K562 (cell line): Measurements from ENCODE around the gene ADORA1. TPM values are rescaled to one million over a fixed set of nuclear protein-coding genes. Genes with fewer than 3 reads are reported as not detected.

Experiments
- ATAC-seq: fragments of 200-7000 bp; cut with Tn5 transposase; 3 replicates; pipeline ENCODE4 v1.9.1; 2020; ENCODE audit warnings: moderate library complexity
- BruUV-seq: library from RNA; stranded (reverse); fragments of 400-500 nt; replicated peaks from 2 replicates; lab custom pipeline; 2021; lab: Mats Ljungman, UMichigan
- CTCF ChIA-PET: fragments of 300-600 bp; formaldehyde crosslinking; extraction: SDS; loops from one replicate; lab custom pipeline; 2021; ENCODE audit warnings: low intra/inter-chr PET ratio; lab: Yijun Ruan, JAX
- POLR2A ChIA-PET: fragments of 300-600, 350-650 bp; sonication (Branson Sonifier 250); formaldehyde crosslinking; extraction: SDS; loops from one replicate; lab custom pipeline; 2021; ENCODE audit warnings: antibody characterized with exemption, inconsistent platforms; lab: Yijun Ruan, JAX
- DNase-seq, 4 experiments: peaks; one replicate each; pipeline versions ENCODE4 v3.0.0 to v3.0.0-alpha.2; 2011 to 2018; ENCODE audit warnings: low spot score in 3 of 4, mixed read lengths in 3 of 4; ENCODE audit errors: extremely low read depth in 1 of 4
- FAIRE-seq: peaks from 2 replicates; lab custom pipeline; 2011; peaks lifted over from hg19 to GRCh38; lab: Jason Lieb, UNC
- H2AFZ ChIP-seq: 2 replicates; pipeline ENCODE4 v1.6.0; 2011; ENCODE audit warnings: low read depth, low read length, control low read depth, inconsistent platforms
- H3K27ac ChIP-seq: fragments of 200-600 bp; 3 replicates; pipeline ENCODE4 v1.8.0; 2011; ENCODE audit warnings: low read depth, mild to moderate bottlenecking, control low read depth, inconsistent platforms, low read length, moderate library complexity, mixed read lengths; ENCODE audit errors: extremely low read depth
- H3K27me3 ChIP-seq, 2 experiments: fragments of 300-600 bp in 1 of 2; 2 replicates in 1 of 2; 3 replicates in 1 of 2; pipeline versions ENCODE4 v1.6.0 to v1.8.0; 2011; ENCODE audit warnings: inconsistent platforms in 2 of 2, low read length in 2 of 2, mild to moderate bottlenecking in 1 of 2, mixed read lengths in 1 of 2, moderate library complexity in 1 of 2; ENCODE audit not compliant: control insufficient read depth in 2 of 2, insufficient read depth in 2 of 2
- H3K36me3 ChIP-seq: fragments of 300-600 bp; 3 replicates; pipeline ENCODE4 v1.8.0; 2011; ENCODE audit warnings: mild to moderate bottlenecking, low read length, inconsistent platforms; ENCODE audit not compliant: control insufficient read depth, insufficient read depth
- H3K4me1 ChIP-seq, 2 experiments: fragments of 200-600 bp in 1 of 2; replicated peaks in 1 of 2; 2 replicates in 1 of 2; 3 replicates in 1 of 2; pipeline versions ENCODE4 v1.5.1 to v1.8.0; 2011; ENCODE audit warnings: inconsistent platforms in 2 of 2, low read length in 2 of 2, mild to moderate bottlenecking in 1 of 2, mixed read lengths in 1 of 2, moderate library complexity in 1 of 2; ENCODE audit not compliant: control insufficient read depth in 2 of 2, insufficient read depth in 2 of 2
- H3K4me2 ChIP-seq: 2 replicates; pipeline ENCODE4 v1.6.1; 2011; ENCODE audit warnings: low read length, control low read depth, inconsistent platforms, mixed read lengths; ENCODE audit not compliant: insufficient read depth
- H3K4me3 ChIP-seq: fragments of 200-600 bp; sonication (generic), shearing (Covaris generic); 2 replicates; pipeline ENCODE4 v1.5.1; 2016; ENCODE audit warnings: control low read depth, inconsistent platforms
- H3K79me2 ChIP-seq: fragments of 200-600 bp; 3 replicates; pipeline ENCODE4 v1.8.0; 2011; ENCODE audit warnings: low read length, inconsistent platforms; ENCODE audit not compliant: control insufficient read depth, insufficient read depth
- H3K9ac ChIP-seq, 2 experiments: 2 replicates each; pipeline versions ENCODE4 v1.6.0 to v1.6.1; 2011; ENCODE audit warnings: low read depth in 2 of 2, low read length in 2 of 2, control low read depth in 1 of 2, inconsistent platforms in 1 of 2, mild to moderate bottlenecking in 1 of 2, mixed read lengths in 1 of 2; ENCODE audit not compliant: insufficient read depth in 1 of 2
- H3K9me1 ChIP-seq: one replicate; pipeline ENCODE4 v1.6.0; 2011; ENCODE audit warnings: inconsistent platforms, mild to moderate bottlenecking, low read length, moderate library complexity; ENCODE audit not compliant: control insufficient read depth, insufficient read depth
- H3K9me3 ChIP-seq: replicated peaks from 2 replicates; pipeline ENCODE4 v1.5.1; 2011; ENCODE audit warnings: low read depth, low read length, inconsistent platforms; ENCODE audit not compliant: control insufficient read depth, insufficient read depth
- H4K20me1 ChIP-seq: replicated peaks from 2 replicates; pipeline ENCODE4 v1.6.1; 2011; ENCODE audit warnings: low read length, inconsistent platforms, mixed read lengths; ENCODE audit not compliant: control insufficient read depth, insufficient read depth
- CHD2 ChIP-seq: IDR thresholded peaks from 2 replicates; pipeline ENCODE4 v1.6.1; 2011; ENCODE audit warnings: low read depth, low read length
- ETV5 ChIP-seq: sonication (generic); formaldehyde crosslinking; IDR thresholded peaks from 2 replicates; pipeline ENCODE4 v1.4.0; 2020; ENCODE audit warnings: low read depth, mild to moderate bottlenecking, missing genetic modification reagents
- NFE2 ChIP-seq: IDR thresholded peaks from 2 replicates; pipeline ENCODE4 v1.6.1; 2014; ENCODE audit warnings: antibody characterized with exemption, low read depth
- RBM34 ChIP-seq: fragments of 200-400 bp; formaldehyde crosslinking; IDR thresholded peaks from 2 replicates; pipeline ENCODE4 v1.6.1; 2018; ENCODE audit warnings: low read length, borderline replicate concordance; ENCODE audit not compliant: insufficient read depth
- RHOXF2B ChIP-seq: fragments of 250-450 bp; sonication (Bioruptor Pico); conservative IDR thresholded peaks from 2 replicates; pipeline ENCODE4 v1.5.1; 2021
- SMARCA5 ChIP-seq: fragments of 450-650 bp; IDR thresholded peaks from 2 replicates; pipeline ENCODE4 v1.6.1; 2016
- SNAPC5 ChIP-seq: fragments of 250-450 bp; sonication (Bioruptor Pico); IDR thresholded peaks from 2 replicates; pipeline ENCODE4 v1.8.0; 2021; ENCODE audit warnings: moderate library complexity, mild to moderate bottlenecking, inconsistent platforms
- ZNF174 ChIP-seq: fragments of 250-450 bp; sonication (Bioruptor Pico); IDR thresholded peaks from 2 replicates; pipeline ENCODE4 v1.4.0; 2020; ENCODE audit warnings: mild to moderate bottlenecking
- ZNF408 ChIP-seq: fragments of 250-450 bp; sonication (Bioruptor Pico); IDR thresholded peaks from 2 replicates; pipeline ENCODE4 v1.4.0; 2020; ENCODE audit warnings: low read depth, mild to moderate bottlenecking, moderate library complexity
- WGBS: fragments of 100-300 bp; shearing (Covaris generic); methylation state at CpG from one replicate; pipeline ENCODE4 v1.1.6; 2016; ENCODE audit warnings: low coverage, mixed read lengths; ENCODE audit not compliant: insufficient coverage; ENCODE audit errors: missing lambda C conversion rate; 5-methylcytosine and 5-hydroxymethylcytosine counted together
- in situ Hi-C: fragments of 300-500 bp; cut with MboI; formaldehyde crosslinking; loops from 4 replicates; pipeline ENCODE4 v1.15.0; 2018; ENCODE audit warnings: inconsistent platforms, mixed read lengths
- intact Hi-C: fragments of 100-400 bp; cut with micrococcal nuclease; formaldehyde crosslinking; loops from 2 replicates; pipeline ENCODE4 v1.14.2; 2022
- polyA plus RNA-seq, 8 experiments: library from polyadenylated mRNA; depleted of rRNA in 4 of 8; stranded (reverse) in 5 of 8; unstranded in 3 of 8; fragments of >200 nt; fragmentation: Nextera tagmentation in 2 of 8; fragmentation: Illumina TruSeq in 1 of 8; extraction: Ambion mirVana in 2 of 8; extraction: Trizol in 1 of 8; gene quantifications; 2 replicates each; pipeline versions ENCODE4 v1.2.1 to v1.2.3, GENCODE V29; 2011 to 2014; ENCODE audit warnings: inconsistent platforms in 1 of 8, missing spikeins in 1 of 8
- total RNA-seq, 7 experiments: library from RNA; depleted of rRNA in 6 of 7; stranded (reverse); fragments of >200 nt in 6 of 7; fragmentation: Illumina TruSeq in 2 of 7; extraction: Trizol in 2 of 7; gene quantifications; 2 replicates each; pipeline versions ENCODE4 v1.2.1 to v1.2.3, GENCODE V29; 2011 to 2021; ENCODE audit warnings: low replicate concordance in 1 of 7
- TF ChIP-seq, protein P1 (sequence below), 3 experiments: IDR thresholded peaks in 2 of 3; conservative IDR thresholded peaks in 1 of 3; 2 replicates each; pipeline ENCODE4 v1.5.1; 2011 to 2012; ENCODE audit warnings: low read length in 3 of 3, mild to moderate bottlenecking in 3 of 3, control low read depth in 2 of 3, improper control_type of control experiment in 1 of 3, inconsistent platforms in 1 of 3, low read depth in 1 of 3, mixed read lengths in 1 of 3, moderate library complexity in 1 of 3; ENCODE audit not compliant: insufficient read depth in 2 of 3

The ADORA1 gene
- total and polyA plus RNA-seq, 9 of the 15 experiments (the other 6 are each of a cell fraction or from before 2014, with no cell fraction given), result not detected

- H3K4me3 ChIP-seq, result no peak overlapping the region
- H3K27ac ChIP-seq, result no peak overlapping the region
- no peak overlapping the region for H3K4me2 ChIP-seq
- no TSS peak for BruUV-seq
- intact Hi-C loops, result no loop called here
- H2AFZ ChIP-seq, result no peak overlapping the region
- H3K9me3 ChIP-seq, result no peaks in the 10 kb centered on the region
- DNase-seq (no peak), FAIRE-seq (no peak), ATAC-seq (no peak)
- POLR2A ChIA-PET, result interaction anchor here (1.0 kb wide), 1 partner anchor 69 kb away, joined by 5 read pairs; no protein-coding TSS in a partner anchor
- no peak overlapping the region for H3K9ac ChIP-seq
- no peak for TF ChIP-seq SNAPC5 (CRISPR knock-in tag)
- no peak for TF ChIP-seq RHOXF2B (CRISPR knock-in tag)
- TF ChIP-seq NFE2, result no peak
- TF ChIP-seq ZNF408 (CRISPR knock-in tag), result no peak
- no peak for TF ChIP-seq SMARCA5
- no peak for TF ChIP-seq ZNF174 (CRISPR knock-in tag)
- no peak for TF ChIP-seq ETV5 (CRISPR knock-in tag)
- TF ChIP-seq CHD2, result no peak
- TF ChIP-seq RBM34, result no peak
- TF ChIP-seq, protein P1, sequence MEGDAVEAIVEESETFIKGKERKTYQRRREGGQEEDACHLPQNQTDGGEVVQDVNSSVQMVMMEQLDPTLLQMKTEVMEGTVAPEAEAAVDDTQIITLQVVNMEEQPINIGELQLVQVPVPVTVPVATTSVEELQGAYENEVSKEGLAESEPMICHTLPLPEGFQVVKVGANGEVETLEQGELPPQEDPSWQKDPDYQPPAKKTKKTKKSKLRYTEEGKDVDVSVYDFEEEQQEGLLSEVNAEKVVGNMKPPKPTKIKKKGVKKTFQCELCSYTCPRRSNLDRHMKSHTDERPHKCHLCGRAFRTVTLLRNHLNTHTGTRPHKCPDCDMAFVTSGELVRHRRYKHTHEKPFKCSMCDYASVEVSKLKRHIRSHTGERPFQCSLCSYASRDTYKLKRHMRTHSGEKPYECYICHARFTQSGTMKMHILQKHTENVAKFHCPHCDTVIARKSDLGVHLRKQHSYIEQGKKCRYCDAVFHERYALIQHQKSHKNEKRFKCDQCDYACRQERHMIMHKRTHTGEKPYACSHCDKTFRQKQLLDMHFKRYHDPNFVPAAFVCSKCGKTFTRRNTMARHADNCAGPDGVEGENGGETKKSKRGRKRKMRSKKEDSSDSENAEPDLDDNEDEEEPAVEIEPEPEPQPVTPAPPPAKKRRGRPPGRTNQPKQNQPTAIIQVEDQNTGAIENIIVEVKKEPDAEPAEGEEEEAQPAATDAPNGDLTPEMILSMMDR (IDR thresholded peaks at IDR 0.05 in 2 of 3, conservative IDR thresholded peaks at IDR 0.05 in 1 of 3; ENCODE audit: insufficient read depth in 2 of 3, low read depth in 1 of 3, low read length in 3 of 3), result no peak
- no peaks in the 10 kb centered on the region for H4K20me1 ChIP-seq
- 2% methylated on average over 4 of the region's 4 CpGs for WGBS
- in situ Hi-C loops, result no loop called here
- no peaks in the 10 kb centered on the region for H3K9me1 ChIP-seq
- no peaks in the 10 kb centered on the region for H3K4me1 ChIP-seq
- H3K36me3 ChIP-seq, result no peaks in the 10 kb centered on the region
- CTCF ChIA-PET, result no interaction called here
- peaks cover 13 to 23% of the 10 kb centered on the region in 2 experiments; a peak in 4 of 5 replicates for H3K27me3 ChIP-seq
- H3K79me2 ChIP-seq, result no peaks in the 10 kb centered on the region
Measured at GRCh38 chr1:203103216-203103615, 24.3 kb upstream of the ADORA1 start.
